Measurements from ENCODE around the gene SEPTIN2. TPM values are rescaled to one million over a fixed set of nuclear protein-coding genes. Genes with fewer than 3 reads are reported as not detected.

Gene SEPTIN2
- total RNA-seq, 1 donor from 2014 or later, result 552 TPM

DNA sequence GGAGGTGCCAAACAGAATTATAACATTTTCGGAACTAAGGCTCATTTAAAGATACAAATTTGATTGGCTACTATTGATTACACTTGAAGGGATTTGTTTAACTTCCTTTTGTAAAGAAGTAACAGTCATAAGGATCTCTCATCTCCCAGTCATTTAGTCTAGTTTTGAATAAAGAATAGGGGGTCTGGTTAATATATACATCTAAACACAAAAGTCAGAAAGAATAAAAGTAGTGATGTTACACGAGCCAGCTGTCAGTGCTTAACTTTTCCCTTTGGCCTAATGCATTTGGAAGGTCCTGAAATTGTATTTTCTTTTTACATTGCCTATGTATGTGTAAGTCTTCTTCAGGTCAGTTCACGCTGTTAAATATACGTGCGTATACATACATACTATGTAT is 8.1 kb downstream of the SEPTIN2 start:
- Histone ChIP-seq H3K79me2 (ENCODE audit: insufficient read depth, low read length) (peaks cover 100% of the 10 kb centered on the region), H3K27me3 (ENCODE audit: insufficient read depth, low read length) (no peaks in the 10 kb centered on the region), H4K20me1 (ENCODE audit: insufficient read depth, low read length) (peaks cover 95% of the 10 kb centered on the region), H2AFZ (ENCODE audit: low read depth, low read length) (no peak overlapping the region), H3K9me3 (ENCODE audit: insufficient read depth, low read depth, low read length) (no peaks in the 10 kb centered on the region), H3K9ac (ENCODE audit: low read length) (no peak overlapping the region), H3K4me3 (ENCODE audit: insufficient read depth, low read depth, low read length) (no peak overlapping the region), H3K4me2 (ENCODE audit: low read length) (no peak overlapping the region), H3K27ac (ENCODE audit: low read depth, low read length) (no peak overlapping the region), H3K4me1 (ENCODE audit: insufficient read depth, low read length) (peaks cover 7% of the 10 kb centered on the region), H3K36me3 (ENCODE audit: insufficient read depth, low read length) (peaks cover 20% of the 10 kb centered on the region)
- Mint-ChIP-seq H3K9me3 (ENCODE audit: unreplicated experiment) (no peaks in the 10 kb centered on the region), H3K4me3 (ENCODE audit: unreplicated experiment) (no peak overlapping the region), H3K4me1 (ENCODE audit: low read depth, unreplicated experiment) (peaks cover 45% of the 10 kb centered on the region), H3K27me3 (ENCODE audit: low read depth, unreplicated experiment) (no peaks in the 10 kb centered on the region), H3K36me3 (ENCODE audit: low read depth, unreplicated experiment) (peaks cover 15% of the 10 kb centered on the region), H3K27ac (ENCODE audit: unreplicated experiment) (no peak overlapping the region)
- TF ChIP-seq, protein P1, sequence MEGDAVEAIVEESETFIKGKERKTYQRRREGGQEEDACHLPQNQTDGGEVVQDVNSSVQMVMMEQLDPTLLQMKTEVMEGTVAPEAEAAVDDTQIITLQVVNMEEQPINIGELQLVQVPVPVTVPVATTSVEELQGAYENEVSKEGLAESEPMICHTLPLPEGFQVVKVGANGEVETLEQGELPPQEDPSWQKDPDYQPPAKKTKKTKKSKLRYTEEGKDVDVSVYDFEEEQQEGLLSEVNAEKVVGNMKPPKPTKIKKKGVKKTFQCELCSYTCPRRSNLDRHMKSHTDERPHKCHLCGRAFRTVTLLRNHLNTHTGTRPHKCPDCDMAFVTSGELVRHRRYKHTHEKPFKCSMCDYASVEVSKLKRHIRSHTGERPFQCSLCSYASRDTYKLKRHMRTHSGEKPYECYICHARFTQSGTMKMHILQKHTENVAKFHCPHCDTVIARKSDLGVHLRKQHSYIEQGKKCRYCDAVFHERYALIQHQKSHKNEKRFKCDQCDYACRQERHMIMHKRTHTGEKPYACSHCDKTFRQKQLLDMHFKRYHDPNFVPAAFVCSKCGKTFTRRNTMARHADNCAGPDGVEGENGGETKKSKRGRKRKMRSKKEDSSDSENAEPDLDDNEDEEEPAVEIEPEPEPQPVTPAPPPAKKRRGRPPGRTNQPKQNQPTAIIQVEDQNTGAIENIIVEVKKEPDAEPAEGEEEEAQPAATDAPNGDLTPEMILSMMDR (IDR thresholded peaks at IDR 0.05; ENCODE audit: insufficient read depth, low read depth, low read length), result no peak
- TF ChIP-seq EZH2 (IDR thresholded peaks at IDR 0.05; ENCODE audit: insufficient read depth, low read length), result no peak
- FAIRE-seq, result no peak
- DNase-seq (ENCODE audit: low read depth), result no peak

DNA sequence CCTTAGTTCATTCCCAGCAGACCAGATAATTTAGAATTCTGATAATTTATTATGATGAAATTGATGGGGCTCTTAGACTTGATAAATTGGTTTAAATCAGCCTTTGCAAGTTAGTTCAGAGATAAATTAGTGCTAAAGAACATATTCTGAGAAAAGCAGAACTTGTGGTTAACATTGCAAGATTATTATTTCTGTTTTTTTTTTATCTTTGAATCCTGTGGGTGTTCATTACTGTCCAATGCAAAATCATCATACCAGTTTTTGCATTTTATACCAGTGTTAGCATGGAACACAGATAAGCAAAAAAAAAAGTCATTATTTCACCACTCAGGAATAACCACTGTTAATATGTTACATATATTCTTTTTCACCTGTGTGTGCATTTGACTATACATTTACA is 9.1 kb downstream of the SEPTIN2 start:
- peaks cover 26% of the 10 kb centered on the region for H3K36me3 ChIP-seq (ENCODE audit: insufficient read depth, low read length)
- no peak overlapping the region for H3K27ac ChIP-seq (ENCODE audit: low read depth, low read length)
- no peaks in the 10 kb centered on the region for H3K9me3 Mint-ChIP-seq (ENCODE audit: unreplicated experiment)
- H3K36me3 Mint-ChIP-seq (ENCODE audit: low read depth, unreplicated experiment), result peaks cover 21% of the 10 kb centered on the region
- no peak overlapping the region for H3K9ac ChIP-seq (ENCODE audit: low read length)
- H3K4me1 Mint-ChIP-seq (ENCODE audit: low read depth, unreplicated experiment), result peaks cover 37% of the 10 kb centered on the region
- peaks cover 94% of the 10 kb centered on the region for H4K20me1 ChIP-seq (ENCODE audit: insufficient read depth, low read length)
- H3K4me1 ChIP-seq (ENCODE audit: insufficient read depth, low read length), result no peaks in the 10 kb centered on the region
- H3K27me3 ChIP-seq (ENCODE audit: insufficient read depth, low read length), result no peaks in the 10 kb centered on the region
- no peaks in the 10 kb centered on the region for H3K9me3 ChIP-seq (ENCODE audit: insufficient read depth, low read depth, low read length)
- no peak overlapping the region for H3K4me2 ChIP-seq (ENCODE audit: low read length)
- TF ChIP-seq, protein P1 (IDR thresholded peaks at IDR 0.05; ENCODE audit: insufficient read depth, low read depth, low read length), result no peak
- no peak for TF ChIP-seq EZH2 (IDR thresholded peaks at IDR 0.05; ENCODE audit: insufficient read depth, low read length)
- no peak overlapping the region for H3K4me3 ChIP-seq (ENCODE audit: insufficient read depth, low read depth, low read length)
- no peak for DNase-seq (ENCODE audit: low read depth)
- no peak for FAIRE-seq
- peaks cover 98% of the 10 kb centered on the region for H3K79me2 ChIP-seq (ENCODE audit: insufficient read depth, low read length)
- H3K27ac Mint-ChIP-seq (ENCODE audit: unreplicated experiment), result peak overlapping the region; percentile 51
- no peak overlapping the region for H2AFZ ChIP-seq (ENCODE audit: low read depth, low read length)
- H3K4me3 Mint-ChIP-seq (ENCODE audit: unreplicated experiment), result no peak overlapping the region
- H3K27me3 Mint-ChIP-seq (ENCODE audit: low read depth, unreplicated experiment), result no peaks in the 10 kb centered on the region

DNA sequence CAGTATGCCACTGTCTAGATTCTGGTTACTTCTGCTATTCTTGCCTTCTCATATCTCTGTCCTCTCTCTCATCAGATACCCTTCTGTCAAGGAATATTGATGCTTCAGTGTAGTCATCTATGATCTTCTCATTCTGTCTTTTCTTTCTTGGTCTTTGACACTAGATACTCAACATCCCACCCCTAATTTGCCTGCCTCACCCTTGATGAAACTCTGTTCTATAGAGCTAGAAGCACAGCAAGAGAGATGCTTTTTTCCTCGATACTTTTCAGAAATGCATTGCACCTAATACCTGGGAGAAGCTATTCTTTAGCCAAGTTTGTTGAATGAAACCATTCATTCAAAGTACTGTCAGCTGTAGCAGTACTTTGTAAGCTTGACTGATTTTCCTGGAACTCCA is 9.5 kb downstream of the SEPTIN2 start:
- Histone ChIP-seq H4K20me1 (ENCODE audit: insufficient read depth, low read length) (peaks cover 94% of the 10 kb centered on the region), H3K4me2 (ENCODE audit: low read length) (no peak overlapping the region), H3K79me2 (ENCODE audit: insufficient read depth, low read length) (peaks cover 98% of the 10 kb centered on the region), H3K9ac (ENCODE audit: low read length) (no peak overlapping the region), H3K4me3 (ENCODE audit: insufficient read depth, low read depth, low read length) (no peak overlapping the region), H3K27me3 (ENCODE audit: insufficient read depth, low read length) (no peaks in the 10 kb centered on the region), H3K4me1 (ENCODE audit: insufficient read depth, low read length) (no peaks in the 10 kb centered on the region), H2AFZ (ENCODE audit: low read depth, low read length) (no peak overlapping the region), H3K27ac (ENCODE audit: low read depth, low read length) (no peak overlapping the region), H3K9me3 (ENCODE audit: insufficient read depth, low read depth, low read length) (no peaks in the 10 kb centered on the region), H3K36me3 (ENCODE audit: insufficient read depth, low read length) (peaks cover 31% of the 10 kb centered on the region)
- TF ChIP-seq EZH2 (IDR thresholded peaks at IDR 0.05; ENCODE audit: insufficient read depth, low read length), result no peak
- TF ChIP-seq, protein P1 (IDR thresholded peaks at IDR 0.05; ENCODE audit: insufficient read depth, low read depth, low read length), result no peak
- H3K27ac Mint-ChIP-seq (ENCODE audit: unreplicated experiment), result no peak overlapping the region
- peaks cover 33% of the 10 kb centered on the region for H3K4me1 Mint-ChIP-seq (ENCODE audit: low read depth, unreplicated experiment)
- FAIRE-seq (no peak), DNase-seq (ENCODE audit: low read depth) (no peak)
- H3K4me3 Mint-ChIP-seq (ENCODE audit: unreplicated experiment), result no peak overlapping the region
- H3K27me3 Mint-ChIP-seq (ENCODE audit: low read depth, unreplicated experiment), result no peaks in the 10 kb centered on the region
- peaks cover 22% of the 10 kb centered on the region for H3K36me3 Mint-ChIP-seq (ENCODE audit: low read depth, unreplicated experiment)
- H3K9me3 Mint-ChIP-seq (ENCODE audit: unreplicated experiment), result no peaks in the 10 kb centered on the region

Measured in astrocyte (in vitro differentiated cells and primary cell).